H9 (cell line): ENCODE measurements around the gene TRIM38. TPM values are rescaled to one million over a fixed set of nuclear protein-coding genes. Genes with fewer than 3 reads are reported as not detected.

Experiments
- DNase-seq: peaks from one replicate; pipeline ENCODE4 v3.0.0-alpha.2; 2017
- H2AFZ ChIP-seq: one replicate; pipeline ENCODE4 v1.6.1; 2013; ENCODE audit warnings: mild to moderate bottlenecking, low read length, control low read depth, moderate library complexity
- H2AK5ac ChIP-seq: 2 replicates; pipeline ENCODE4 v1.6.1; 2013; ENCODE audit warnings: low read length, control low read depth, mixed read lengths; ENCODE audit not compliant: insufficient read length
- H2BK120ac ChIP-seq: one replicate; pipeline ENCODE4 v1.6.1; 2013; ENCODE audit warnings: low read depth, mild to moderate bottlenecking, low read length, control low read depth, inconsistent platforms; ENCODE audit not compliant: poor library complexity, severe bottlenecking
- H2BK12ac ChIP-seq: 2 replicates; pipeline ENCODE4 v1.6.1; 2013; ENCODE audit warnings: low read length, control low read depth, mixed read lengths, low read depth; ENCODE audit not compliant: insufficient read length
- H2BK15ac ChIP-seq: 2 replicates; pipeline ENCODE4 v1.6.1; 2013; ENCODE audit warnings: low read depth, low read length, control low read depth
- H2BK20ac ChIP-seq: one replicate; pipeline ENCODE4 v1.6.1; 2013; ENCODE audit warnings: low read depth, mild to moderate bottlenecking, low read length, control low read depth, inconsistent platforms; ENCODE audit not compliant: poor library complexity, severe bottlenecking
- H2BK5ac ChIP-seq: 2 replicates; pipeline ENCODE4 v1.6.1; 2013; ENCODE audit warnings: low read length, control low read depth, mixed read lengths; ENCODE audit not compliant: insufficient read length
- H3K14ac ChIP-seq: 2 replicates; pipeline ENCODE4 v1.6.1; 2013; ENCODE audit warnings: low read length, control low read depth; ENCODE audit not compliant: insufficient read depth
- H3K18ac ChIP-seq: 2 replicates; pipeline ENCODE4 v1.6.1; 2013; ENCODE audit warnings: low read depth, mild to moderate bottlenecking, mixed read lengths, low read length, control low read depth; ENCODE audit not compliant: insufficient read length
- H3K23ac ChIP-seq: 2 replicates; pipeline ENCODE4 v1.6.1; 2013; ENCODE audit warnings: low read length, control low read depth, mixed read lengths, low read depth; ENCODE audit not compliant: insufficient read length
- H3K23me2 ChIP-seq: 2 replicates; pipeline ENCODE4 v1.6.1; 2013; ENCODE audit warnings: low read depth, mild to moderate bottlenecking, mixed read lengths, low read length, control low read depth; ENCODE audit not compliant: insufficient read length, poor library complexity, severe bottlenecking
- H3K27ac ChIP-seq: 2 replicates; pipeline ENCODE4 v1.5.1; 2013; ENCODE audit warnings: low read length, control low read depth, mixed read lengths, low read depth; ENCODE audit not compliant: insufficient read length
- H3K27me3 ChIP-seq: 2 replicates; pipeline ENCODE4 v1.6.1; 2013; ENCODE audit warnings: low read length, control low read depth, inconsistent platforms; ENCODE audit not compliant: insufficient read depth
- H3K4ac ChIP-seq: 2 replicates; pipeline ENCODE4 v1.6.1; 2013; ENCODE audit warnings: low read depth, mild to moderate bottlenecking, control low read depth, inconsistent platforms, low read length, moderate library complexity
- H3K4me1 ChIP-seq: 2 replicates; pipeline ENCODE4 v1.6.1; 2013; ENCODE audit warnings: low read length, control low read depth, inconsistent platforms; ENCODE audit not compliant: insufficient read depth
- H3K4me2 ChIP-seq: 2 replicates; pipeline ENCODE4 v1.6.1; 2013; ENCODE audit warnings: low read length, control low read depth, mixed read lengths; ENCODE audit not compliant: insufficient read length, insufficient read depth
- H3K56ac ChIP-seq: 2 replicates; pipeline ENCODE4 v1.6.1; 2013; ENCODE audit warnings: low read depth, mild to moderate bottlenecking, mixed read lengths, low read length, control low read depth; ENCODE audit not compliant: insufficient read length
- H3K79me1 ChIP-seq: 2 replicates; pipeline ENCODE4 v1.6.1; 2013; ENCODE audit warnings: low read depth, mild to moderate bottlenecking, moderate library complexity, low read length, control low read depth, inconsistent platforms; ENCODE audit not compliant: insufficient read depth, poor library complexity, severe bottlenecking
- H3K79me2 ChIP-seq: 2 replicates; pipeline ENCODE4 v1.6.1; 2013; ENCODE audit warnings: low read length, control low read depth, inconsistent platforms; ENCODE audit not compliant: insufficient read depth
- H3K9ac ChIP-seq: 2 replicates; pipeline ENCODE4 v1.6.1; 2013; ENCODE audit warnings: low read length, control low read depth, mixed read lengths; ENCODE audit not compliant: insufficient read length; ENCODE audit errors: extremely low read depth
- H3K9me3 ChIP-seq: one replicate; pipeline ENCODE4 v1.6.1; 2013; ENCODE audit warnings: low read depth, low read length, inconsistent platforms; ENCODE audit not compliant: control insufficient read depth
- H3T11ph ChIP-seq: one replicate; pipeline ENCODE4 v1.6.1; 2013; ENCODE audit warnings: mild to moderate bottlenecking, low read length, control low read depth, inconsistent platforms
- H4K20me1 ChIP-seq: one replicate; pipeline ENCODE4 v1.6.1; 2013; ENCODE audit not compliant: control insufficient read depth, insufficient read length, insufficient read depth
- H4K5ac ChIP-seq: 2 replicates; pipeline ENCODE4 v1.6.1; 2013; ENCODE audit warnings: low read depth, mild to moderate bottlenecking, mixed read lengths, low read length, control low read depth; ENCODE audit not compliant: insufficient read length
- H4K8ac ChIP-seq: replicated peaks from 2 replicates; pipeline ENCODE4 v1.6.1; 2013; ENCODE audit warnings: low read length, control low read depth, mixed read lengths, low read depth; ENCODE audit not compliant: insufficient read length
- H4K91ac ChIP-seq: 2 replicates; pipeline ENCODE4 v1.6.1; 2013; ENCODE audit warnings: low read depth, mild to moderate bottlenecking, moderate library complexity, mixed read lengths, low read length, control low read depth; ENCODE audit not compliant: insufficient read length
- H3K27ac Mint-ChIP-seq, 3 experiments: 2 replicates in 2 of 3; 3 replicates in 1 of 3; pipeline ENCODE4 v1.8.0; 2020 to 2021; ENCODE audit warnings: mixed read lengths in 3 of 3, mild to moderate bottlenecking in 1 of 3, moderate library complexity in 1 of 3
- H3K27me3 Mint-ChIP-seq: 2 replicates; pipeline ENCODE4 v1.8.0; 2021; ENCODE audit warnings: low read depth, mild to moderate bottlenecking, moderate library complexity, mixed read lengths
- H3K36me3 Mint-ChIP-seq, 3 experiments: 2 replicates in 2 of 3; 3 replicates in 1 of 3; pipeline ENCODE4 v1.8.0; 2020 to 2021; ENCODE audit warnings: low read depth in 3 of 3, mixed read lengths in 3 of 3; ENCODE audit not compliant: insufficient read depth in 1 of 3
- H3K4me1 Mint-ChIP-seq, 2 experiments: 2 replicates each; pipeline ENCODE4 v1.8.0; 2020; ENCODE audit warnings: mixed read lengths in 2 of 2
- H3K4me3 Mint-ChIP-seq, 2 experiments: 2 replicates in 1 of 2; 3 replicates in 1 of 2; pipeline ENCODE4 v1.8.0; 2020 to 2021; ENCODE audit warnings: mild to moderate bottlenecking in 2 of 2, mixed read lengths in 2 of 2, moderate library complexity in 1 of 2
- H3K9me3 Mint-ChIP-seq, 2 experiments: 2 replicates in 1 of 2; 3 replicates in 1 of 2; pipeline ENCODE4 v1.8.0; 2020; ENCODE audit warnings: mild to moderate bottlenecking in 2 of 2, mixed read lengths in 2 of 2, moderate library complexity in 1 of 2
- CTCF ChIP-seq: fragments of 200-600 bp; sonication (generic); conservative IDR thresholded peaks from 3 replicates; pipeline ENCODE4 v1.8.0; 2021; ENCODE audit warnings: antibody characterized with exemption, mild to moderate bottlenecking
- WGBS: extraction: QIAGEN DNeasy Blood & Tissue Kit; methylation state at CpG from one replicate; pipeline ENCODE4 v1.1.7; 2013; ENCODE audit warnings: missing lambda C conversion rate, low lambda C conversion rate, mixed read lengths; ENCODE audit not compliant: insufficient read length; ENCODE audit errors: extremely low coverage; 5-methylcytosine and 5-hydroxymethylcytosine counted together
- total RNA-seq: library from RNA; stranded (reverse); gene quantifications from 2 replicates; pipeline ENCODE4 v1.2.1, GENCODE V29; 2021

TRIM38 gene
- total RNA-seq, 1 experiment from 2014 or later, result 0.61 TPM

DNA sequence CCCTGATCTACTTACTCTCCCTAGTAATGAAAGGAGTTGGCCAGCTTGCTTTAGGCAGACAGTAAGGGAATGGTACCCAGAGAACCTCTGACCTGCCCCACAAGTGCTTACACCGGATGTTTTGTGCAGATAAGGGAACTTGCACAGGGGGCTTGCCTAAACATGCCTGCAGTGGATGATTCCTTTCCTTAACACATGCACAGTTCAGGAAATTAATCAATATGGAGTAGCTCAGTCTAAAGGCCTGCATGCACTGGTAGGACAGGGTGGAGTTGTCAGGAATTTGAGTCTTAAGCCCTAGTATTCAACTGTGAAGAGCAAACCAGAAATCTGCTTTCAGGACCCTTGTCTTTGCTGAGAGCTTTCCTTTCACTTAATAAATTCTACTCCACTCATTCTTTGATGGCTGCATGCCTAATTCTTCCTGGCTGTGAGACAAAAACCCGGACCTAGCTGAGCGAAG, 3.9 kb upstream of the TRIM38 start:
- Histone ChIP-seq H2BK15ac (no peak overlapping the region), H4K8ac (no peak overlapping the region), H3K4ac (no peak overlapping the region), H3K79me2 (no peaks in the 10 kb centered on the region), H2AFZ (no peak overlapping the region), H3K27ac (no peak overlapping the region), H2BK120ac (no peak overlapping the region), H4K91ac (no peak overlapping the region), H3K23me2 (no peaks in the 10 kb centered on the region), H2BK12ac (no peak overlapping the region), H2BK20ac (no peak overlapping the region), H2BK5ac (no peak overlapping the region), H4K5ac (no peak overlapping the region), H2AK5ac (no peak overlapping the region), H3T11ph (no peak overlapping the region), H4K20me1 (no peaks in the 10 kb centered on the region), H3K9me3 (peaks cover 5% of the 10 kb centered on the region), H3K4me1 (peaks cover 10% of the 10 kb centered on the region), H3K18ac (no peak overlapping the region), H3K79me1 (no peaks in the 10 kb centered on the region), H3K9ac (no peak overlapping the region), H3K4me2 (no peak overlapping the region), H3K23ac (no peak overlapping the region), H3K27me3 (no peaks in the 10 kb centered on the region), H3K56ac (no peak overlapping the region), H3K14ac (no peak overlapping the region)
- Mint-ChIP-seq H3K4me3 (no peak overlapping the region), H3K36me3 (peaks cover 13 to 39% (median 20%) of the 10 kb centered on the region in 3 experiments), H3K4me1 (peaks cover 28 to 29% of the 10 kb centered on the region in 2 experiments), H3K27ac (no peak overlapping the region), H3K27me3 (peaks cover 5% of the 10 kb centered on the region), H3K9me3 (peaks cover 29% of the 10 kb centered on the region in 2 experiments)
- no peak for TF ChIP-seq CTCF
- no peak for DNase-seq
- no CpG with 5 or more reads among the region's 3 CpGs for WGBS
